Testis (tissue), 3 donors: ENCODE results near the gene PI16. TPM values are rescaled to one million over a fixed set of nuclear protein-coding genes. Genes with fewer than 3 reads are reported as not detected.

Source experiments
- DNase-seq: peaks from one replicate; pipeline ENCODE4 v3.0.0-alpha.2; 2019
- H3K27ac ChIP-seq, 2 donors: fragments of 200-600 bp; sonication (generic); one replicate each; pipeline ENCODE4 v1.5.1; 2019
- H3K27me3 ChIP-seq: fragments of 200-600 bp; sonication (generic); one replicate; pipeline ENCODE4 v1.5.1; 2019
- H3K36me3 ChIP-seq: fragments of 200-600 bp; sonication (generic); one replicate; pipeline ENCODE4 v1.5.1; 2017; ENCODE audit warnings: low read depth; ENCODE audit errors: missing control alignments
- H3K4me1 ChIP-seq: fragments of 200-600 bp; sonication (generic); one replicate; pipeline ENCODE4 v1.5.1; 2019
- H3K4me3 ChIP-seq, 2 donors: fragments of 200-600 bp; sonication (generic); one replicate each; pipeline ENCODE4 v1.5.1; 2017 to 2019
- H3K9me3 ChIP-seq: fragments of 200-600 bp; sonication (generic); one replicate; pipeline ENCODE4 v1.5.1; 2017
- CTCF ChIP-seq, 3 experiments: fragments of 450-650 bp in 2 of 3; fragments of 200-600 bp in 1 of 3; sonication (generic) in 1 of 3; IDR thresholded peaks; one replicate each; pipeline ENCODE4 v1.5.1; 2016 to 2019; ENCODE audit warnings: antibody characterized with exemption in 3 of 3, mild to moderate bottlenecking in 2 of 3, moderate library complexity in 1 of 3
- POLR2A ChIP-seq: fragments of 450-650 bp; IDR thresholded peaks from one replicate; pipeline ENCODE4 v1.6.1; 2017; ENCODE audit warnings: antibody characterized with exemption, mild to moderate bottlenecking, moderate library complexity
- WGBS, 2 donors: methylation state at CpG; one replicate each; pipeline ENCODE4 v1.1.5; 2018; 5-methylcytosine and 5-hydroxymethylcytosine counted together
- intact Hi-C: fragments of 100-400 bp; cut with DNase I; formaldehyde crosslinking; loops from one replicate; pipeline ENCODE4 v1.15.1; 2023; ENCODE audit warnings: low total_unique reads
- polyA plus RNA-seq: library from polyadenylated mRNA; stranded (reverse); fragments of 350-450 nt; fragmentation: Illumina TruSeq; extraction: RNeasy Lipid Tissue Mini Kit (QIAGEN cat#74804); gene quantifications from one replicate; pipeline ENCODE4 v1.2.3, GENCODE V29; 2014; ENCODE audit warnings: low read depth, low replicate concordance; ENCODE audit not compliant: insufficient read depth
- total RNA-seq, 2 donors: library from RNA; depleted of rRNA; stranded (reverse); fragments of >200 nt; gene quantifications; one replicate each; pipeline ENCODE4 v1.2.3, GENCODE V29; 2016

The PI16 gene
- total and polyA plus RNA-seq, 3 donors from 2014 or later = 9.8 to 79.3 (median 24.7) TPM

- Histone ChIP-seq H3K27ac (peak overlapping the region; percentile 2 to 9), H3K9me3 (no peaks in the 10 kb centered on the region), H3K36me3 (no peaks in the 10 kb centered on the region), H3K27me3 (no peaks in the 10 kb centered on the region), H3K4me1 (peaks cover 22% of the 10 kb centered on the region), H3K4me3 (no peak overlapping the region)
- intact Hi-C loops = loop anchor here (5.0 kb wide), 1 partner anchor 208 kb away; no protein-coding TSS in a partner anchor
- DNase-seq = no peak
- WGBS, 2 donors = 81 to 83% methylated on average over 7 of the region's 7 CpGs
- TF ChIP-seq CTCF (IDR thresholded peaks at IDR 0.05) (no peak), POLR2A (no peak)
Measured at GRCh38 chr6:36975231-36976006, 20.9 kb downstream of the PI16 start.

GRCh38 chr6:36976007-36976264, 21.4 kb downstream of the PI16 start:
- intact Hi-C loops = loop anchor here (5.0 kb wide), 1 partner anchor 209 kb away; no protein-coding TSS in a partner anchor
- Histone ChIP-seq H3K4me1 (peaks cover 27% of the 10 kb centered on the region), H3K9me3 (no peaks in the 10 kb centered on the region), H3K36me3 (no peaks in the 10 kb centered on the region), H3K27me3 (no peaks in the 10 kb centered on the region), H3K27ac (peak overlapping the region; percentile 2 to 9), H3K4me3 (no peak overlapping the region)
- no peak for DNase-seq
- TF ChIP-seq POLR2A (no peak), CTCF (IDR thresholded peaks at IDR 0.05) (no peak)
- 90 to 94% methylated on average over 4 of the region's 4 CpGs for WGBS, 2 donors

GRCh38 chr6:36976509-36976908, 22.0 kb downstream of the PI16 start:
- Histone ChIP-seq H3K9me3 (no peaks in the 10 kb centered on the region), H3K36me3 (no peaks in the 10 kb centered on the region), H3K27ac (peak overlapping the region; percentile 2 to 9), H3K4me1 (peaks cover 32% of the 10 kb centered on the region), H3K27me3 (no peaks in the 10 kb centered on the region), H3K4me3 (no peak overlapping the region)
- 95 to 100% methylated on average over 3 to 7 of the region's 7 CpGs for WGBS, 2 donors
- intact Hi-C loops = loop anchor here (5.0 kb wide), 1 partner anchor 209 kb away; no protein-coding TSS in a partner anchor
- DNase-seq = no peak
- TF ChIP-seq CTCF (IDR thresholded peaks at IDR 0.05) = no peak
- no peak for TF ChIP-seq POLR2A

GRCh38 chr6:36976931-36977330, 22.4 kb downstream of the PI16 start:
- H3K27ac ChIP-seq = no peak overlapping the region
- no peak overlapping the region for H3K4me3 ChIP-seq
- TF ChIP-seq CTCF (IDR thresholded peaks at IDR 0.05) (no peak), POLR2A (no peak)
- intact Hi-C loops = loop anchor here (5.0 kb wide), 1 partner anchor 210 kb away; no protein-coding TSS in a partner anchor
- H3K9me3 ChIP-seq = no peaks in the 10 kb centered on the region
- H3K36me3 ChIP-seq = no peaks in the 10 kb centered on the region
- 81 to 96% methylated on average over 6 of the region's 6 CpGs for WGBS, 2 donors
- no peaks in the 10 kb centered on the region for H3K27me3 ChIP-seq
- DNase-seq = no peak
- H3K4me1 ChIP-seq = peaks cover 32% of the 10 kb centered on the region

GRCh38 chr6:36977470-36977941, 23.0 kb downstream of the PI16 start:
- intact Hi-C loops = loop anchor here (5.0 kb wide), 1 partner anchor 210 kb away; no protein-coding TSS in a partner anchor

More at GRCh38 chr6:36977470-36977941, 23.0 kb downstream of the PI16 start:
- H3K9me3 ChIP-seq = no peaks in the 10 kb centered on the region
- DNase-seq = no peak
- 75 to 83% methylated on average over 12 to 16 of the region's 16 CpGs for WGBS, 2 donors
- no peaks in the 10 kb centered on the region for H3K27me3 ChIP-seq
- peak overlapping the region in 1 of 2 donors; percentile 15 for H3K27ac ChIP-seq
- TF ChIP-seq CTCF (IDR thresholded peaks at IDR 0.05) (peak in 1 of 3 experiments; percentile 21), POLR2A (no peak)
- H3K4me1 ChIP-seq = peaks cover 27% of the 10 kb centered on the region
- H3K4me3 ChIP-seq = no peak overlapping the region
- H3K36me3 ChIP-seq = no peaks in the 10 kb centered on the region
